Activated CD4-positive, alpha-beta T cell treated with anti-CD3 and anti-CD28 coated beads for 24 hours (primary cell): ENCODE measurements around the gene ZNF195.
"Not testable (repeated sequence)": the region's sequence is repeated elsewhere in the genome, so short reads cannot be mapped to it uniquely, and the experiment has no call there.

Experiments
- DNase-seq, 2 donors: peaks; one replicate each; pipeline ENCODE4 v3.0.0-alpha.2; 2020; ENCODE audit warnings: low read depth in 2 of 2

ZNF195 gene

GRCh38 chr11:3402181-3402860, 23.4 kb upstream of the ZNF195 start:
- not testable (repeated sequence) for DNase-seq

GRCh38 chr11:3401052-3401451, 22.1 kb upstream of the ZNF195 start:
- not testable (repeated sequence) for DNase-seq

GRCh38 chr11:3398509-3398908, 19.6 kb upstream of the ZNF195 start:
- DNase-seq = not testable (repeated sequence)

GRCh38 chr11:3398106-3398505, 19.2 kb upstream of the ZNF195 start:
- DNase-seq = not testable (repeated sequence)

- not testable (repeated sequence) for DNase-seq
Observed at GRCh38 chr11:3397210-3397609, 18.3 kb upstream of the ZNF195 start.

- DNase-seq = not testable (repeated sequence)
Observed at GRCh38 chr11:3395468-3395867, 16.5 kb upstream of the ZNF195 start.

- DNase-seq = not testable (repeated sequence)
Observed at GRCh38 chr11:3394956-3395355, 16.0 kb upstream of the ZNF195 start.

GRCh38 chr11:3393450-3393849, 14.5 kb upstream of the ZNF195 start:
- DNase-seq = not testable (repeated sequence)

- no peak for DNase-seq
Observed at GRCh38 chr11:3382613-3383285, 3.8 kb upstream of the ZNF195 start.

GRCh38 chr11:3381794-3382193, 2.8 kb upstream of the ZNF195 start:
- no peak for DNase-seq

- DNase-seq = no peak
Observed at GRCh38 chr11:3380706-3381545, 2.0 kb upstream of the ZNF195 start.

- no peak for DNase-seq
Observed at GRCh38 chr11:3375552-3375951, 3.4 kb downstream of the ZNF195 start.

GRCh38 chr11:3370311-3370870, 8.6 kb downstream of the ZNF195 start:
- DNase-seq = no peak

GRCh38 chr11:3369366-3369765, 9.6 kb downstream of the ZNF195 start:
- DNase-seq = no peak

GRCh38 chr11:3368199-3368598, 10.7 kb downstream of the ZNF195 start:
- no peak for DNase-seq

GRCh38 chr11:3367221-3367620, 11.7 kb downstream of the ZNF195 start:
- no peak for DNase-seq

- DNase-seq = no peak
Observed at GRCh38 chr11:3359092-3359824, 19.7 kb downstream of the ZNF195 start.

- DNase-seq = no peak
Observed at GRCh38 chr11:3357994-3358676, 20.8 kb downstream of the ZNF195 start.

GRCh38 chr11:3357302-3357701, 21.6 kb downstream of the ZNF195 start:
- DNase-seq = no peak

GRCh38 chr11:3356858-3357257, 22.1 kb downstream of the ZNF195 start:
- DNase-seq = no peak

- DNase-seq = no peak
Observed at GRCh38 chr11:3353066-3353465, 25.9 kb downstream of the ZNF195 start.
